DND-41 (cell line): ENCODE data around the gene SCMH1.

Source experiments
- ATAC-seq: fragments of 200-7000 bp; cut with Tn5 transposase; 3 replicates; pipeline ENCODE4 v1.9.1; 2021; ENCODE audit warnings: low read depth; ENCODE audit not compliant: insufficient read depth
- DNase-seq: peaks from one replicate; pipeline ENCODE4 v3.0.0-alpha.2; 2020
- H2AFZ ChIP-seq: 2 replicates; pipeline ENCODE4 v1.6.0; 2012; ENCODE audit warnings: low read depth, low read length
- H3K27ac ChIP-seq: 2 replicates; pipeline ENCODE4 v1.5.1; 2012; ENCODE audit warnings: low read length, inconsistent platforms
- H3K27me3 ChIP-seq: fragments of 200-600 bp; sonication (generic); 2 replicates; pipeline ENCODE4 v1.6.0; 2012; ENCODE audit warnings: low read length, mild to moderate bottlenecking, inconsistent platforms; ENCODE audit not compliant: insufficient read depth, poor library complexity
- H3K36me3 ChIP-seq: 2 replicates; pipeline ENCODE4 v1.5.1; 2012; ENCODE audit warnings: low read length, inconsistent platforms; ENCODE audit not compliant: insufficient read depth
- H3K4me1 ChIP-seq: 2 replicates; pipeline ENCODE4 v1.5.1; 2012; ENCODE audit warnings: mild to moderate bottlenecking, low read length; ENCODE audit not compliant: insufficient read depth
- H3K4me2 ChIP-seq: 2 replicates; pipeline ENCODE4 v1.6.0; 2012; ENCODE audit warnings: mild to moderate bottlenecking, moderate library complexity, low read length, inconsistent platforms; ENCODE audit not compliant: insufficient read depth
- H3K4me3 ChIP-seq, 2 experiments: fragments of 200-600 bp in 1 of 2; shearing (Covaris generic) in 1 of 2; 2 replicates each; pipeline ENCODE4 v1.5.1; 2012 to 2016; ENCODE audit warnings: inconsistent platforms in 2 of 2, low read length in 2 of 2, mild to moderate bottlenecking in 2 of 2, low read depth in 1 of 2, moderate library complexity in 1 of 2
- H3K79me2 ChIP-seq: 2 replicates; pipeline ENCODE4 v1.6.0; 2012; ENCODE audit warnings: low read length, inconsistent platforms; ENCODE audit not compliant: insufficient read depth
- H3K9ac ChIP-seq: 2 replicates; pipeline ENCODE4 v1.6.0; 2012; ENCODE audit warnings: low read depth, mild to moderate bottlenecking, inconsistent platforms, low read length, moderate library complexity
- H3K9me3 ChIP-seq: 2 replicates; pipeline ENCODE4 v1.5.1; 2012; ENCODE audit warnings: low read length, moderate library complexity, mild to moderate bottlenecking, inconsistent platforms; ENCODE audit not compliant: insufficient read depth, severe bottlenecking
- H4K20me1 ChIP-seq: 2 replicates; pipeline ENCODE4 v1.6.0; 2012; ENCODE audit warnings: low read length; ENCODE audit not compliant: insufficient read depth
- EZH2 ChIP-seq: IDR thresholded peaks from 3 replicates; pipeline ENCODE4 v1.6.1; 2012; ENCODE audit warnings: borderline replicate concordance, low read depth, mild to moderate bottlenecking, moderate library complexity, low read length, inconsistent platforms; ENCODE audit not compliant: severe bottlenecking
- TF ChIP-seq, protein P1 (sequence below): IDR thresholded peaks from 2 replicates; pipeline ENCODE4 v1.5.1; 2012; ENCODE audit warnings: borderline replicate concordance, low read length, moderate library complexity, mild to moderate bottlenecking; ENCODE audit not compliant: poor library complexity, severe bottlenecking; ENCODE audit errors: extremely low read depth

SCMH1 gene

DNA sequence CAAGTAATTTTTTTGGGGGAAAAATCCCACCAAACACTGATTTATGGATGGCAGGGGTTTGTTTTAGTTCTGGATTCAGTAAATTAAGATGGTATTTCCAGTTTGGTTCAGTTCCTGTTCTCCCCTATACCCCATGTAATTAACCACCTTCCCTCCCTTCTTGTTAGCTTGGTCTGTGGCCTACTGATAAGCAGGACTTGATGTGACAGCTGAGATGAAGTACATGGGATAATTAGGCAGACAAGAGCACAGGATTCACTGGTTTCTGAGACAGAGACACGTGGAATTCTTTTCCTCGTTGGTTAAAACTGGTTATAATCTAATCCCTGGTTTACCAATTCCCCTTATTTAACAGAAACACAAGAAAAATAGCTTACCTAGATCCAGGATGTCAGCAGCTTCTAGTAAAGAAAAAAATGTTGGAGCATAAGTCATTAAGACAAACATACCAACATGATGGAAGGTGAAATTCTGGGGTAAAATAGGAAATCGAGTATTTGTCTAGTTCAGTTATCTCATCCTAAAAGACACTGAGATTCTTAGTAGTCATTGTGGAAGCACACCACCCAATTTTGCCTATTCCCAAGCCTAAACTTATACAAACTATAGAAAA lies 81.5 kb downstream of the SCMH1 start:
- H3K4me2 ChIP-seq = no peak overlapping the region
- no peaks in the 10 kb centered on the region for H4K20me1 ChIP-seq
- DNase-seq (no peak), ATAC-seq (no peak)
- H3K9me3 ChIP-seq = no peaks in the 10 kb centered on the region
- H3K27me3 ChIP-seq = no peaks in the 10 kb centered on the region
- peaks cover 15% of the 10 kb centered on the region; the same call in 1 of the 2 replicates for H3K36me3 ChIP-seq
- H3K4me1 ChIP-seq = no peaks in the 10 kb centered on the region
- no peak overlapping the region for H2AFZ ChIP-seq
- H3K4me3 ChIP-seq = no peak overlapping the region
- H3K9ac ChIP-seq = no peak overlapping the region
- H3K27ac ChIP-seq = no peak overlapping the region
- H3K79me2 ChIP-seq = no peaks in the 10 kb centered on the region
- TF ChIP-seq, protein P1, sequence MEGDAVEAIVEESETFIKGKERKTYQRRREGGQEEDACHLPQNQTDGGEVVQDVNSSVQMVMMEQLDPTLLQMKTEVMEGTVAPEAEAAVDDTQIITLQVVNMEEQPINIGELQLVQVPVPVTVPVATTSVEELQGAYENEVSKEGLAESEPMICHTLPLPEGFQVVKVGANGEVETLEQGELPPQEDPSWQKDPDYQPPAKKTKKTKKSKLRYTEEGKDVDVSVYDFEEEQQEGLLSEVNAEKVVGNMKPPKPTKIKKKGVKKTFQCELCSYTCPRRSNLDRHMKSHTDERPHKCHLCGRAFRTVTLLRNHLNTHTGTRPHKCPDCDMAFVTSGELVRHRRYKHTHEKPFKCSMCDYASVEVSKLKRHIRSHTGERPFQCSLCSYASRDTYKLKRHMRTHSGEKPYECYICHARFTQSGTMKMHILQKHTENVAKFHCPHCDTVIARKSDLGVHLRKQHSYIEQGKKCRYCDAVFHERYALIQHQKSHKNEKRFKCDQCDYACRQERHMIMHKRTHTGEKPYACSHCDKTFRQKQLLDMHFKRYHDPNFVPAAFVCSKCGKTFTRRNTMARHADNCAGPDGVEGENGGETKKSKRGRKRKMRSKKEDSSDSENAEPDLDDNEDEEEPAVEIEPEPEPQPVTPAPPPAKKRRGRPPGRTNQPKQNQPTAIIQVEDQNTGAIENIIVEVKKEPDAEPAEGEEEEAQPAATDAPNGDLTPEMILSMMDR = no peak
- no peak for TF ChIP-seq EZH2

DNA sequence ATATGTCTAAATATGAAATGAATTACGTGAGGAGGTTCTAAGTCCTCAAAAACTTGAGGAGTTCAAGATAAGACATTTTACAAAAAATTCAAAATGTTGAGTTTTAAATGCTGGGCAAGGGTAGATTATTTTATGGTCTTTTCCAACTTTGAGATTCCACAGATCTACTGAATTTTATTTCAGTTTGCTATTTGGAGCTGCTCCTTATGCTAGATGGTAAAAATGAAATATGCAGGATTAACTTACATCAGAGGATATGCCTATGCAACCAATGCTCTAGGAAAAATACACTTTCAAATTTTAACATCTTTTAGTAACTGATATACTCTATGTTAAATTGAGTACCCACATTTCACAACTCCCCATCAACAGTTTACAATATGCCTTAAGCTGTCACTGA lies 83.1 kb downstream of the SCMH1 start:
- Histone ChIP-seq H3K27ac (no peak overlapping the region), H3K4me3 (no peak overlapping the region), H3K9me3 (no peaks in the 10 kb centered on the region), H4K20me1 (no peaks in the 10 kb centered on the region), H2AFZ (no peak overlapping the region), H3K36me3 (peaks cover 15% of the 10 kb centered on the region; the same call in 1 of the 2 replicates), H3K27me3 (no peaks in the 10 kb centered on the region), H3K79me2 (no peaks in the 10 kb centered on the region), H3K4me1 (no peaks in the 10 kb centered on the region), H3K4me2 (no peak overlapping the region), H3K9ac (no peak overlapping the region)
- DNase-seq (no peak), ATAC-seq (no peak)
- TF ChIP-seq, protein P1 = no peak
- TF ChIP-seq EZH2 = no peak

DNA sequence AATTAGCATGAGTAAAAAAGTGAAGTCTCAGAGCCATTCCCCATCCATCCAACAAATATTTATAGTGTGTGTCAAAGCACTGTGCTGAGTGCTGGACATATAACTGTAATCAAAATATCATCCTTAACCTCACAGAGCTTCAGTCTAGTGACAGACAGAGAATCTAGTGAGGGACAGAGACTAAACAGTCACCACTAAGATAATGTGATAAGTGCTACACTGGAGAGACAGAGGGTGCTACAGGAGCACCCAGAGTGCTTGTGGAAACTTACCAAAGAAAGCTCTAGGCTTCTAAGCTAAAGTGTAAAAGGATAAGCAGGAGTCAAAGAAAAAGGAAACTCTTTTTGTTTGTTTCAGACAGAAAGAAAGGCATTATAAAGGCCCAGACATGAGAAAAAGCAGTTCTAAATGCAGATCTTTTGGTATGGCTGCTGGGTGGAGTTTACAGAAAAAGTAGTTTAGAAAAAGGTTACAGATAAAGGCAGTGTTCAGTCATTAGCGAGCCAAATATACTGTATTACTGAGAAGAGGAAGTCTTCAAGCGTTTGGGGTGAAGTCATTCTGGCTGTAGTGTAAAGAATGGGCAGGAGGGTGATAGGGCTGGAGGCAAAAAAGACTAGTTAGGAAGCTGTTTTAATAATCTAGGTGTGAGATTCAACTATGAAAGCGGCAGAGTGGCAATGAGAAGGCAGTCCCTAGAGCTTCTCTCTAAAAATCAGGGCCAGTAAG lies 83.8 kb downstream of the SCMH1 start:
- H3K9me3 ChIP-seq = no peaks in the 10 kb centered on the region
- ATAC-seq (no peak), DNase-seq (no peak)
- H3K27ac ChIP-seq = no peak overlapping the region
- TF ChIP-seq, protein P1 = no peak
- no peak for TF ChIP-seq EZH2
- H3K4me2 ChIP-seq = no peak overlapping the region
- H3K4me3 ChIP-seq = no peak overlapping the region
- no peaks in the 10 kb centered on the region for H3K79me2 ChIP-seq
- H2AFZ ChIP-seq = no peak overlapping the region
- H3K4me1 ChIP-seq = no peaks in the 10 kb centered on the region
- no peaks in the 10 kb centered on the region for H3K27me3 ChIP-seq
- H3K36me3 ChIP-seq = peaks cover 15% of the 10 kb centered on the region; the same call in 1 of the 2 replicates
- no peaks in the 10 kb centered on the region for H4K20me1 ChIP-seq
- no peak overlapping the region for H3K9ac ChIP-seq
